Activated CD4-positive, alpha-beta T cell treated with anti-CD3 and anti-CD28 coated beads, Interleukin-2, amount 10 ng/mL, durations not matched to agents 7 days and 5 days (primary cell): ENCODE data around the gene ABI3BP. TPM values are rescaled to one million over a fixed set of nuclear protein-coding genes. Genes with fewer than 3 reads are reported as not detected.

ENCODE experiments used
- CTCF ChIA-PET: fragments of 350-600 bp; sonication (Branson Sonifier 250); formaldehyde crosslinking; loops from one replicate; lab custom pipeline; 2021; ENCODE audit warnings: antibody characterized with exemption; lab: Charles Lee
- POLR2A ChIA-PET: fragments of 350-600 bp; sonication (Branson Sonifier 250); formaldehyde crosslinking; loops from one replicate; lab custom pipeline; 2021; ENCODE audit warnings: antibody characterized with exemption; lab: Charles Lee
- DNase-seq: peaks from one replicate; pipeline ENCODE4 v3.0.0-alpha.2; 2020
- H3K27ac Mint-ChIP-seq: one replicate; pipeline ENCODE4 v1.8.0; 2021; ENCODE audit warnings: mild to moderate bottlenecking, moderate library complexity, mixed read lengths
- H3K27me3 Mint-ChIP-seq: one replicate; pipeline ENCODE4 v1.8.0; 2021; ENCODE audit warnings: mixed read lengths
- H3K36me3 Mint-ChIP-seq: one replicate; pipeline ENCODE4 v1.8.0; 2021; ENCODE audit warnings: low read depth, mixed read lengths
- H3K4me1 Mint-ChIP-seq: one replicate; pipeline ENCODE4 v1.8.0; 2021; ENCODE audit warnings: mixed read lengths
- H3K4me3 Mint-ChIP-seq: one replicate; pipeline ENCODE4 v1.8.0; 2021; ENCODE audit warnings: mild to moderate bottlenecking, moderate library complexity, mixed read lengths
- H3K9me3 Mint-ChIP-seq: one replicate; pipeline ENCODE4 v1.8.0; 2021; ENCODE audit warnings: mixed read lengths
- total RNA-seq, 2 experiments: library from RNA; stranded (reverse); gene quantifications; one replicate each; pipeline ENCODE4 v1.2.3, GENCODE V29; 2021

ABI3BP gene
- total RNA-seq, 2 experiments from 2014 or later: not detected

GRCh38 chr3:100710261-100710968 is 282.8 kb downstream of the ABI3BP start:
- DNase-seq: peak; percentile 66
- Mint-ChIP-seq H3K27me3 (no peaks in the 10 kb centered on the region), H3K27ac (peak overlapping the region; percentile 71), H3K36me3 (peaks cover 46% of the 10 kb centered on the region), H3K4me3 (peak overlapping the region; percentile 88), H3K4me1 (peaks cover 50% of the 10 kb centered on the region), H3K9me3 (peaks cover 8% of the 10 kb centered on the region)
- CTCF ChIA-PET: interaction anchor here (0.6 to 2.6 kb wide), 20 partner anchors 8 to 977 kb away, joined by 3 to 10 read pairs (median 4); partner anchors contain the start of genes LNP1 and TOMM70
- POLR2A ChIA-PET: interaction anchor here (0.8 kb wide), 1 partner anchor 46 kb away, joined by 3 read pairs; no protein-coding TSS in a partner anchor

DNA sequence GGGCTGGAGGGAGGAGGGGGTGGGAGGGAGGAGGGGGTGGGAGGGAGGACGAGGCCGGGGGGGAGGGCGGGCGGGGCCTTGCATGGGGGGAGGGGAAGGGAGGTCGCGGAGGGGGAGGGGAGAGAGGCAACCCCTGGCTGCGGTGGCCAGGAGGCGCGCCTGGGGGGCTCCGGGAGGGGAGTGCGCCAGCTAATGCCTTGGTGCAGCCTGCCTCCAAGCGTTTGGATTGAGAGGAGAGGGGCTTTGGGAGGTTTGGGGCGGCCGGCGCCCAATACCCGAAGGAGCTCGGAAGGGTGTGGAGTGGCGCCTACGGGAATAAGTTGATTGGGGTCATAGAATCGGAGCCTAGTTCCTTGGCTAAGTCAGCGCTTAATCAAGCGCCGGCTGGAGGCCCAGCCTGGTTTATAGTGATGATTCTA is 283.4 kb downstream of the ABI3BP start:
- peaks cover 8% of the 10 kb centered on the region for H3K9me3 Mint-ChIP-seq
- peak overlapping the region; percentile 88 for H3K4me3 Mint-ChIP-seq
- H3K27me3 Mint-ChIP-seq: no peaks in the 10 kb centered on the region
- peak overlapping the region; percentile 71 for H3K27ac Mint-ChIP-seq
- DNase-seq: peak; percentile 43
- peaks cover 45% of the 10 kb centered on the region for H3K4me1 Mint-ChIP-seq
- peaks cover 41% of the 10 kb centered on the region for H3K36me3 Mint-ChIP-seq
- ChIA-PET POLR2A (interaction anchor here (0.6 to 0.8 kb wide), 2 partner anchors 8 to 45 kb away, joined by 3 read pairs; no protein-coding TSS in a partner anchor), CTCF (interaction anchor here (1.0 to 2.6 kb wide), 9 partner anchors 8 to 74 kb away, joined by 3 to 10 read pairs (median 4); no protein-coding TSS in a partner anchor)

DNA sequence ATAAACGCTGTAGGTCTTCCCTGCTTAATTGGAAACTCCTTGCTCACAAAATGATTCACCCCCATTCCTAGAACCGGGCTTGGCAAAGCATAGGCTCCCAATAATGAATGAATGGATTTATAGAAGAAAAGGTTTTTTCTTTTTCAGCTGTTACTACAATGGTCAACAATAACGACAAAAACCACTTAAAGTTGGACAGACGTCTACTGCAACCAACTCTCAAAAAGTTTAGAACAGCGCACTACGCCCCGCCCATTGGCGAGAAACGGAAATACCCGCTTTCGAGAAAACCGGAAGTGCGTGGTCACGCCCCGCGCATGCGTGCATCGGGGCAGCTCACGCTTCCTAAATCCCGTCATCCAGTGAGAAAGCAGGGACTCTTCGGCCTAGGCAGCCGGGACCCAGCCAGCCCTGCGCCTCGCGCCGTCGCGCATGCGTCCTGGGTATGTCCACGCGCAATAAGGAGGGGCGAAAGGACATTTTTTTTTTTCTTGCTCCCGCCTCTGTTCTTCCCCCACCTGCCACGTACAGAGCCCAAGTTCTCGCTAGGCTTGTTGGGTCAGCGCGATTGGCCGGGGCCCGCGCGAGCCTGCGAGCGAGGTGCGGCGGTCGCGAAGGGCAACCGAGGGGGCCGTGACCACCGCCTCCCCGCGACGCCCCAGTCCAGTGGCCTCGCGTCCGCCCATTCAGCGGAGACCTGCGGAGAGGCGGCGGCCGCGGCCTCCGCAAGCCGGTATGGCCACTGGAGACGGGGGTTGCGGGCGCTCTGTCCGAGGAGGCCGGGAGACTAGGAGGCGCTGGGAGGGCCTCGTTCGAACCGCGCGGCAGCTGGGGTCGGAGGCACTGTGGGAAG is 284.0 kb downstream of the ABI3BP start, which contains the start of gene TFG:
TSS of gene TFG (plus strand) at position 506 of the 853 bp plus-strand sequence. CDS start 4,192 bp downstream, outside the sequence.
- H3K4me1 Mint-ChIP-seq: peaks cover 44% of the 10 kb centered on the region
- ChIA-PET CTCF (interaction anchor here (0.7 to 2.6 kb wide), 7 partner anchors 9 to 852 kb away, joined by 3 to 10 read pairs (median 5); partner anchors contain the start of gene TRMT10C), POLR2A (interaction anchor here (0.5 to 0.6 kb wide), 2 partner anchors 9 to 34 kb away, joined by 3 to 5 read pairs; no protein-coding TSS in a partner anchor)
- H3K9me3 Mint-ChIP-seq: peaks cover 8% of the 10 kb centered on the region
- H3K27ac Mint-ChIP-seq: peak within 1 kb of the TSS; percentile 94
- no peaks in the 10 kb centered on the region for H3K27me3 Mint-ChIP-seq
- peaks cover 39% of the 10 kb centered on the region for H3K36me3 Mint-ChIP-seq
- peak; percentile 97 for DNase-seq
- H3K4me3 Mint-ChIP-seq: peak within 1 kb of the TSS; percentile 88

- Mint-ChIP-seq H3K4me3 (peak overlapping the region; percentile 88), H3K27ac (peak overlapping the region; percentile 94), H3K4me1 (peaks cover 41% of the 10 kb centered on the region), H3K27me3 (no peaks in the 10 kb centered on the region), H3K9me3 (peaks cover 8% of the 10 kb centered on the region), H3K36me3 (peaks cover 35% of the 10 kb centered on the region)
- POLR2A ChIA-PET: interaction anchor here (0.5 kb wide), 1 partner anchor 35 kb away, joined by 5 read pairs; no protein-coding TSS in a partner anchor
- CTCF ChIA-PET: interaction anchor here (0.7 kb wide), 1 partner anchor 853 kb away, joined by 4 read pairs; the partner anchor contains the start of gene TRMT10C
- no peak for DNase-seq
Observed at GRCh38 chr3:100708644-100708988, 284.6 kb downstream of the ABI3BP start.

GRCh38 chr3:100706365-100706764 is 286.9 kb downstream of the ABI3BP start:
- Mint-ChIP-seq H3K27me3 (peaks cover 2% of the 10 kb centered on the region), H3K27ac (no peak overlapping the region), H3K4me3 (no peak overlapping the region), H3K4me1 (peaks cover 26% of the 10 kb centered on the region), H3K36me3 (peaks cover 18% of the 10 kb centered on the region), H3K9me3 (peaks cover 8% of the 10 kb centered on the region)
- CTCF ChIA-PET: interaction anchor here (1.6 kb wide), 1 partner anchor 9 kb away, joined by 12 read pairs; no protein-coding TSS in a partner anchor
- POLR2A ChIA-PET: no interaction called here
- DNase-seq: no peak

DNA sequence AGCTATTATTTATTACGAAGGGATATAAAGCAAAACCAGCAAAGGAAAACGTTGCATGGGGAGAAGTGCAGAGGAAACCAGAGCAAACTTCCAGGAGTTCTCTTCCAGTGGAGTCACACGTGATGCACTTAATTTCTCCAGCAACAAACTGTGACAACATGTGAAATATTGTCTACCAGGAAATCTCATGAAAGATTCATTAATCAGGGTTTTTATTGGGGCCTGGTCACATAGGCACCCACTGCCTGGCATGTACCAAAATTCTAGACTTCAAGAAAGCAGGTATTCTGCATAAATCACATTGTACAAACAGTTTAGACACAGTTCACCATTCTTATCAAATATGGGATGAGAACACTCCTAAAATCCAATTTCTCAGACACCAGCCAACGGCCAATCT is 289.4 kb downstream of the ABI3BP start:
- Mint-ChIP-seq H3K4me3 (no peak overlapping the region), H3K9me3 (peaks cover 5% of the 10 kb centered on the region), H3K36me3 (peaks cover 8% of the 10 kb centered on the region), H3K27me3 (peaks cover 13% of the 10 kb centered on the region), H3K27ac (no peak overlapping the region), H3K4me1 (peaks cover 12% of the 10 kb centered on the region)
- ChIA-PET POLR2A (no interaction called here), CTCF (no interaction called here)
- DNase-seq: no peak

DNA sequence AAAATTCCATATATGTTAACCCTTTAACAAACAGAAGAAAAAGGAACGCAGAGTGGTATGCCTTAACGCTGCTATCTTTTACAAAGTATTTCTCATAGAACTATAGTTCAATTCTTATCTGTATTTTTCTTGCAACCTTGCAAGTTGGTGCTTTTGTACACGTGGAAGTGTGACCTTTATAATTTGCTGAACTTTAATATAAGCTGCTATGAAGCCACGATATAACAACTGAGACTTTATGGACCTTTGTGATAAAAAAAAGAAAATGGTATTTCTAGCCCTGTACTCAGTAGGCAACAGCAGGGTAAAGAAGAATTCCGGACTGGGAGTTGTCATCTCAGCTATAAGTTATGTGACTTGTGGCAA is 290.3 kb downstream of the ABI3BP start:
- H3K4me1 Mint-ChIP-seq: peaks cover 4% of the 10 kb centered on the region
- ChIA-PET POLR2A (no interaction called here), CTCF (no interaction called here)
- no peaks in the 10 kb centered on the region for H3K36me3 Mint-ChIP-seq
- H3K27ac Mint-ChIP-seq: no peak overlapping the region
- H3K4me3 Mint-ChIP-seq: no peak overlapping the region
- DNase-seq: no peak
- H3K27me3 Mint-ChIP-seq: peaks cover 21% of the 10 kb centered on the region
- H3K9me3 Mint-ChIP-seq: no peaks in the 10 kb centered on the region

GRCh38 chr3:100702082-100702979 is 290.9 kb downstream of the ABI3BP start:
- Mint-ChIP-seq H3K4me3 (no peak overlapping the region), H3K36me3 (no peaks in the 10 kb centered on the region), H3K27me3 (peaks cover 25% of the 10 kb centered on the region), H3K9me3 (no peaks in the 10 kb centered on the region), H3K27ac (no peak overlapping the region), H3K4me1 (peaks cover 4% of the 10 kb centered on the region)
- CTCF ChIA-PET: no interaction called here
- DNase-seq: no peak
- POLR2A ChIA-PET: no interaction called here

GRCh38 chr3:100700708-100701107 is 292.5 kb downstream of the ABI3BP start:
- ChIA-PET POLR2A (no interaction called here), CTCF (no interaction called here)
- Mint-ChIP-seq H3K36me3 (no peaks in the 10 kb centered on the region), H3K9me3 (no peaks in the 10 kb centered on the region), H3K4me3 (no peak overlapping the region), H3K4me1 (peaks cover 4% of the 10 kb centered on the region), H3K27me3 (peaks cover 32% of the 10 kb centered on the region), H3K27ac (no peak overlapping the region)
- DNase-seq: no peak
